Astrocyte (in vitro differentiated cells and primary cell): ENCODE data around the gene BIN2. TPM values are rescaled to one million over a fixed set of nuclear protein-coding genes. Genes with fewer than 3 reads are reported as not detected.
A peak's percentile ranks its signal among the peaks of the same experiment; 100 is the strongest.

Experiments
- DNase-seq: peaks from one replicate; pipeline ENCODE4 v3.0.0-alpha.2; 2010; ENCODE audit warnings: low read depth
- FAIRE-seq: peaks from 2 replicates; lab custom pipeline; 2011; peaks lifted over from hg19 to GRCh38; lab: Jason Lieb, UNC
- H2AFZ ChIP-seq: 2 replicates; pipeline ENCODE4 v1.6.0; 2012; ENCODE audit warnings: low read depth, low read length, inconsistent platforms
- H3K27ac ChIP-seq: 2 replicates; pipeline ENCODE4 v1.5.1; 2011; ENCODE audit warnings: low read depth, low read length, inconsistent platforms
- H3K27me3 ChIP-seq: 2 replicates; pipeline ENCODE4 v1.6.0; 2011; ENCODE audit warnings: low read length, inconsistent platforms; ENCODE audit not compliant: insufficient read depth
- H3K36me3 ChIP-seq: 2 replicates; pipeline ENCODE4 v1.5.1; 2011; ENCODE audit warnings: low read length, inconsistent platforms; ENCODE audit not compliant: insufficient read depth
- H3K4me1 ChIP-seq: 2 replicates; pipeline ENCODE4 v1.5.1; 2011; ENCODE audit warnings: low read length, inconsistent platforms; ENCODE audit not compliant: insufficient read depth
- H3K4me2 ChIP-seq: 2 replicates; pipeline ENCODE4 v1.6.0; 2012; ENCODE audit warnings: low read length, inconsistent platforms
- H3K4me3 ChIP-seq: 2 replicates; pipeline ENCODE4 v1.5.1; 2011; ENCODE audit warnings: low read depth, mild to moderate bottlenecking, low read length, inconsistent platforms; ENCODE audit not compliant: insufficient read depth
- H3K79me2 ChIP-seq: 2 replicates; pipeline ENCODE4 v1.6.0; 2012; ENCODE audit warnings: mild to moderate bottlenecking, low read length, inconsistent platforms; ENCODE audit not compliant: insufficient read depth
- H3K9ac ChIP-seq: 2 replicates; pipeline ENCODE4 v1.6.0; 2012; ENCODE audit warnings: mild to moderate bottlenecking, low read length, inconsistent platforms
- H3K9me3 ChIP-seq: 2 replicates; pipeline ENCODE4 v1.5.1; 2012; ENCODE audit warnings: low read depth, mild to moderate bottlenecking, low read length, inconsistent platforms; ENCODE audit not compliant: insufficient read depth
- H4K20me1 ChIP-seq: 2 replicates; pipeline ENCODE4 v1.6.0; 2012; ENCODE audit warnings: low read length, inconsistent platforms; ENCODE audit not compliant: insufficient read depth
- H3K27ac Mint-ChIP-seq: one replicate; pipeline ENCODE4 v1.8.0; 2021; ENCODE audit warnings: mild to moderate bottlenecking, mixed read lengths; ENCODE audit not compliant: unreplicated experiment
- H3K27me3 Mint-ChIP-seq: one replicate; pipeline ENCODE4 v1.8.0; 2021; ENCODE audit warnings: low read depth, mixed read lengths; ENCODE audit not compliant: unreplicated experiment
- H3K36me3 Mint-ChIP-seq: one replicate; pipeline ENCODE4 v1.8.0; 2021; ENCODE audit warnings: low read depth, mixed read lengths; ENCODE audit not compliant: unreplicated experiment
- H3K4me1 Mint-ChIP-seq: one replicate; pipeline ENCODE4 v1.8.0; 2021; ENCODE audit warnings: low read depth, mixed read lengths; ENCODE audit not compliant: unreplicated experiment
- H3K4me3 Mint-ChIP-seq: one replicate; pipeline ENCODE4 v1.8.0; 2021; ENCODE audit warnings: mild to moderate bottlenecking, moderate library complexity, mixed read lengths; ENCODE audit not compliant: unreplicated experiment
- H3K9me3 Mint-ChIP-seq: one replicate; pipeline ENCODE4 v1.8.0; 2021; ENCODE audit warnings: mild to moderate bottlenecking, mixed read lengths; ENCODE audit not compliant: unreplicated experiment
- CTCF ChIP-seq: IDR thresholded peaks from 2 replicates; pipeline ENCODE4 v1.5.1; 2011; ENCODE audit warnings: low read depth, mild to moderate bottlenecking, inconsistent platforms, low read length, moderate library complexity; ENCODE audit not compliant: insufficient read depth
- EZH2 ChIP-seq: IDR thresholded peaks from 2 replicates; pipeline ENCODE4 v1.6.1; 2012; ENCODE audit warnings: mild to moderate bottlenecking, low read length, inconsistent platforms; ENCODE audit not compliant: insufficient read depth
- total RNA-seq: library from RNA; stranded (reverse); gene quantifications from 2 replicates; pipeline ENCODE4 v1.2.1, GENCODE V29; 2021

Gene BIN2
- total RNA-seq, 1 donor from 2014 or later = not detected

DNA sequence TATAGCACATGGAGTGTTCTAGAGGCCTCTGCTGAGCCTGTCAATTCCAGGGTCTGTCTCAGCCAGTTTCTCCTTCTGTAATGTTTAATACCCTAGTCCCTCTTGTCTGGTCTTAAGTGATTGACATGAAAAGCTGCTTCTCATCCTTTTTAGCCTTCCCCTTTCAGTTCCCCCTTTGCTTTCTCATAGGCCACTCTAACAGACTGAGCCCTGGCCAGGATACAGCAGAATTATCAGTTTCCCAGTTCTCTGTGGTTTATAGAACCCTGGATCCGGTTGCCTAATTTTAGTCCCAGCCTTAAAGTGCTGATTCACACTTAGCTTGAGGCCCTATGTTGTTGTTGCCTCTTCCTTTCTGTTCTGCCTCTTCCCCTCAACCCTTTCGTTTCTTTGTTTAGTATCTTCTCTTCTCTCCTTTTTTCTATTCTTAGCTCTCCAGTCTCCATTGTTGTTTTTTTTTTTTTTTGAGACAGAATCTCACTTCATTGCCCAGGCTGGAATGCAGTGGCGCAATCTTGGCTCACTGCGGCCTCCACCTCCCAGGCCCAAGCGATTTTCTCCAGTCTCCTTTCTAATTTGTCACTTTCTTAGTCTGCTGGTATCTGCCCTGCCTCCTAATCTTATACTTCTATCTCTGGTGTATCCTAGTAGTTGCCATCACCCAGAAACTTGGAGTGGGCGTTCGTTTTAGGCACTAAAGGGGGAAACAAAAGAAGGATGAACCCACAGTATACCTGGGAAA, 2.9 kb upstream of the BIN2 start:
- Mint-ChIP-seq H3K4me1 (peaks cover 5% of the 10 kb centered on the region), H3K27me3 (no peaks in the 10 kb centered on the region), H3K27ac (peak overlapping the region; percentile 75), H3K9me3 (no peaks in the 10 kb centered on the region), H3K4me3 (peak overlapping the region; percentile 50), H3K36me3 (no peaks in the 10 kb centered on the region)
- no peak for TF ChIP-seq EZH2
- no peak for TF ChIP-seq CTCF
- H4K20me1 ChIP-seq = no peaks in the 10 kb centered on the region
- H3K36me3 ChIP-seq = no peaks in the 10 kb centered on the region
- peak overlapping the region; percentile 18 for H3K27ac ChIP-seq
- no peaks in the 10 kb centered on the region for H3K27me3 ChIP-seq
- peaks cover 6% of the 10 kb centered on the region for H3K4me1 ChIP-seq
- H3K4me2 ChIP-seq = peak overlapping the region; percentile 57
- H3K9ac ChIP-seq = peak overlapping the region; percentile 34
- DNase-seq = peak; percentile 69
- peak overlapping the region; percentile 77 for H2AFZ ChIP-seq
- H3K4me3 ChIP-seq = no peak overlapping the region
- no peak for FAIRE-seq
- H3K9me3 ChIP-seq = no peaks in the 10 kb centered on the region
- no peaks in the 10 kb centered on the region for H3K79me2 ChIP-seq

GRCh38 chr12:51324953-51325352, 979 bp upstream of the BIN2 start:
- no peak for FAIRE-seq
- H3K4me3 ChIP-seq = no peak overlapping the region
- no peak for TF ChIP-seq CTCF
- TF ChIP-seq EZH2 = no peak
- H3K4me2 ChIP-seq = no peak overlapping the region
- no peaks in the 10 kb centered on the region for H3K9me3 Mint-ChIP-seq
- H3K36me3 ChIP-seq = no peaks in the 10 kb centered on the region
- H3K9ac ChIP-seq = no peak overlapping the region
- no peak overlapping the region for H2AFZ ChIP-seq
- H3K9me3 ChIP-seq = no peaks in the 10 kb centered on the region
- H3K27me3 Mint-ChIP-seq = no peaks in the 10 kb centered on the region
- H3K4me1 Mint-ChIP-seq = peaks cover 11% of the 10 kb centered on the region
- H3K27ac ChIP-seq = no peak overlapping the region
- DNase-seq = no peak
- H3K27ac Mint-ChIP-seq = no peak overlapping the region
- H3K36me3 Mint-ChIP-seq = no peaks in the 10 kb centered on the region
- H4K20me1 ChIP-seq = no peaks in the 10 kb centered on the region
- H3K4me3 Mint-ChIP-seq = no peak overlapping the region
- no peaks in the 10 kb centered on the region for H3K27me3 ChIP-seq
- H3K79me2 ChIP-seq = no peaks in the 10 kb centered on the region
- H3K4me1 ChIP-seq = peaks cover 6% of the 10 kb centered on the region

DNA sequence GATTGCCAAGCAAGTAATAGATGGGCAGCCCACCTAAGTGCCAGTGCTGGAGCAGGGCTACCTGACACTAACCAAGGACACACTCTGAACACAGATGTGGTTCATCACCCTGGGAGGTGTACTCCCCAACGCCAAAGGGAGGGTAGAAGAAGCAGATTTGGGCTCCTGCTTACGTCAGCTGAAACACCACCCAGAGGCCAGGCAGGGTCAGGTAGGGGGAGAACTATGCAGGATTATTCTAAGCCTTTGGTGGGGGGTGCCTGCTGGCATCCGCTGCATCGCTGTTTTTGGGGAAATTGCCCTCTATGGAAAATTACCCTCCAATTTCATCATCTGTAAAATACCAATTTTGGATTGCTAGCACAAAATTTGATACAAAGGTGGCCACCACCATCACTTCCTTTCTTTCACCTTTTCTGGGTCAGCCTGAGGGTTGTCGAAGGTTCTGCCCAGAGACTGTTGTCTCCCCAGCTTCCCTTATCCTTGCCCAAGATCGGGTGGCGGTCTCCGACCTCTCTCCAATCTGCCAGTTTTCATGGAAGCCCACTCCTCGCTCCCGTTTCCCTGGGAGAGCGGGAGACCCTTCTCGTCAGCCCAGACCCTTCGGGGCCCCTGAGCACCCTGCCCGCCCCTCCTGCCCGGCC, 535 bp downstream of the BIN2 start:
- no peak for FAIRE-seq
- H3K27ac Mint-ChIP-seq = no peak overlapping the region

More for the DNA sequence above, 535 bp downstream of the BIN2 start:
- DNase-seq = no peak
- Mint-ChIP-seq H3K4me1 (peaks cover 11% of the 10 kb centered on the region), H3K4me3 (no peak overlapping the region), H3K27me3 (no peaks in the 10 kb centered on the region), H3K9me3 (no peaks in the 10 kb centered on the region), H3K36me3 (no peaks in the 10 kb centered on the region)
- no peaks in the 10 kb centered on the region for H3K9me3 ChIP-seq
- no peak overlapping the region for H2AFZ ChIP-seq
- no peaks in the 10 kb centered on the region for H3K79me2 ChIP-seq
- H3K27ac ChIP-seq = no peak overlapping the region
- no peaks in the 10 kb centered on the region for H4K20me1 ChIP-seq
- TF ChIP-seq EZH2 = no peak
- no peak for TF ChIP-seq CTCF
- H3K4me3 ChIP-seq = no peak overlapping the region
- no peaks in the 10 kb centered on the region for H3K36me3 ChIP-seq
- H3K9ac ChIP-seq = no peak overlapping the region
- H3K4me2 ChIP-seq = no peak overlapping the region
- peaks cover 6% of the 10 kb centered on the region for H3K4me1 ChIP-seq
- no peaks in the 10 kb centered on the region for H3K27me3 ChIP-seq
